H1 (cell line): ENCODE results near the gene KRT84.

Experiments
- CHD1 ChIP-seq: IDR thresholded peaks from 2 replicates; pipeline ENCODE4 v1.6.1; 2012; ENCODE audit warnings: low read depth, low read length, improper control_type of control experiment
- EP300 ChIP-seq, 2 experiments: IDR thresholded peaks; 1 replicate in 1 of 2; 2 replicates in 1 of 2; pipeline ENCODE4 v1.6.1; 2011 to 2012; ENCODE audit warnings: low read depth in 2 of 2, low read length in 2 of 2, mild to moderate bottlenecking in 2 of 2, borderline replicate concordance in 1 of 2, inconsistent platforms in 1 of 2, moderate library complexity in 1 of 2
- GABPA ChIP-seq: IDR thresholded peaks from 2 replicates; pipeline ENCODE4 v1.6.1; 2011; ENCODE audit warnings: mild to moderate bottlenecking, low read length, moderate library complexity, borderline replicate concordance; ENCODE audit not compliant: insufficient read depth
- POLR2AphosphoS5 ChIP-seq: IDR thresholded peaks from 2 replicates; pipeline ENCODE4 v1.6.1; 2011; ENCODE audit warnings: low read depth, low read length
- RXRA ChIP-seq: IDR thresholded peaks from 2 replicates; pipeline ENCODE4 v1.6.1; 2011; ENCODE audit warnings: low read depth, mild to moderate bottlenecking, low read length, moderate library complexity; ENCODE audit not compliant: insufficient read depth
- YY1 ChIP-seq: IDR thresholded peaks from 2 replicates; pipeline ENCODE4 v1.6.1; 2011; ENCODE audit warnings: low read depth, mild to moderate bottlenecking, low read length
- ZNF274 ChIP-seq: IDR thresholded peaks from 2 replicates; pipeline ENCODE4 v1.7.0; 2012; ENCODE audit warnings: low read length, borderline replicate concordance; ENCODE audit errors: extremely low read depth
- TF ChIP-seq, protein P1 (sequence below), 3 experiments: IDR thresholded peaks; 1 replicate in 2 of 3; 2 replicates in 1 of 3; pipeline versions ENCODE4 v1.5.1 to v1.6.1; 2011; ENCODE audit warnings: low read length in 3 of 3, mild to moderate bottlenecking in 3 of 3, inconsistent platforms in 2 of 3, low read depth in 1 of 3, moderate library complexity in 1 of 3; ENCODE audit not compliant: insufficient read depth in 1 of 3; ENCODE audit errors: control extremely low read depth in 1 of 3

DNA sequence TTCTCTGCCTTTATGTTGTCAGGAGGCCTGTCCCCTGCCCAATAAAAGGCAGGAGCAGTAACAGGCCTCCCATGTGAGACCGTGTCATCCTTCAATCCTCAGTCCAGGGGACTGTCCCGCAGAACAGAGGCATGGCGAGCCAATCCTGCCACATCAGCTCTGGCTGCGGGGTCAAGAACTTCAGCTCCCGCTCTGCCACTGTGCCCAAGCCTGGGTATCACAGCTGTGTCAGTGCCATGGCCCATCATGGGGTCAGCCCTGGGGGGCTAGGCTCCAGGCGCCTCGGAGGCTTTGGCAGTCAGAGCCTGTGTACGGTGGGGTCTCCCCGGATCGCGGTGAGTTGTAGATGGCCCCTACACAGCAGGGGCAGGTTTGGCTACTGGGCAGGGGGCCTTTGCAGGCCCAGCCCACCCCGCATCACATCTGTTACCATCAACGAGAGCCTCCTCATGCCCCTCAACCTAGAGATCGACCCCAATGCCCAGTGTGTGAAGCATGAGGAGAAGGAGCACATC, 44.3 kb downstream of the KRT84 start:
- no peak for TF ChIP-seq GABPA
- no peak for TF ChIP-seq CHD1
- no peak for TF ChIP-seq POLR2AphosphoS5
- TF ChIP-seq YY1 = no peak
- TF ChIP-seq ZNF274 = no peak
- TF ChIP-seq EP300 (IDR thresholded peaks at IDR 0.05; ENCODE audit: borderline replicate concordance in 1 of 2, low read depth in 2 of 2, low read length in 2 of 2) = no peak
- TF ChIP-seq, protein P1, sequence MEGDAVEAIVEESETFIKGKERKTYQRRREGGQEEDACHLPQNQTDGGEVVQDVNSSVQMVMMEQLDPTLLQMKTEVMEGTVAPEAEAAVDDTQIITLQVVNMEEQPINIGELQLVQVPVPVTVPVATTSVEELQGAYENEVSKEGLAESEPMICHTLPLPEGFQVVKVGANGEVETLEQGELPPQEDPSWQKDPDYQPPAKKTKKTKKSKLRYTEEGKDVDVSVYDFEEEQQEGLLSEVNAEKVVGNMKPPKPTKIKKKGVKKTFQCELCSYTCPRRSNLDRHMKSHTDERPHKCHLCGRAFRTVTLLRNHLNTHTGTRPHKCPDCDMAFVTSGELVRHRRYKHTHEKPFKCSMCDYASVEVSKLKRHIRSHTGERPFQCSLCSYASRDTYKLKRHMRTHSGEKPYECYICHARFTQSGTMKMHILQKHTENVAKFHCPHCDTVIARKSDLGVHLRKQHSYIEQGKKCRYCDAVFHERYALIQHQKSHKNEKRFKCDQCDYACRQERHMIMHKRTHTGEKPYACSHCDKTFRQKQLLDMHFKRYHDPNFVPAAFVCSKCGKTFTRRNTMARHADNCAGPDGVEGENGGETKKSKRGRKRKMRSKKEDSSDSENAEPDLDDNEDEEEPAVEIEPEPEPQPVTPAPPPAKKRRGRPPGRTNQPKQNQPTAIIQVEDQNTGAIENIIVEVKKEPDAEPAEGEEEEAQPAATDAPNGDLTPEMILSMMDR (IDR thresholded peaks at IDR 0.05; ENCODE audit: control extremely low read depth in 1 of 3, insufficient read depth in 1 of 3, low read depth in 1 of 3, low read length in 3 of 3) = no peak
- TF ChIP-seq RXRA = no peak
